ENCODE results near the gene KAZN.

KAZN gene

DNA sequence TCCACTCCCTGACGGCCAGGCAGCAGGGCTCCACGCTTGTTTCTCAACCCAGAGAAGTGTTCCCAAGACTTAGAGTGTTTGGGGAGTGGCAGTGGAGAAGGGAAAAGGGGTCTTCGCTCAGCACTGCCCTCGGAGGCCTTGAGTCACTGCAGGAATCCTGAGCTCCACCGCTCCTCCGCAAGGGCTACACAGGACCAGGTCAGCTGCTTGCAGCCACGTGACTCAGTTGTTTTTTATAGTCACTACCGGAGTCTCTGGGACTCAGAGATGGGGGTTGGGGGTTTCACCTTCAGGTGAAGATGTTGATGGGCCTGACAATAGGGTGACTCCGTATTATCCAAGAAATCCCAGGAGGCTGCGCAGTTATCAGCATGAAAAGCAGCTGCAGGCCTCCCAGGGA lies 478.9 kb downstream of the KAZN start:
- no peak overlapping the region for H3K4me3 ChIP-seq (ENCODE audit: low read depth, low read length)
- no peak for TF ChIP-seq CTCF (conservative IDR thresholded peaks at IDR 0.05; ENCODE audit: low read depth, low read length)
- DNase-seq (ENCODE audit: low read depth), result no peak

DNA sequence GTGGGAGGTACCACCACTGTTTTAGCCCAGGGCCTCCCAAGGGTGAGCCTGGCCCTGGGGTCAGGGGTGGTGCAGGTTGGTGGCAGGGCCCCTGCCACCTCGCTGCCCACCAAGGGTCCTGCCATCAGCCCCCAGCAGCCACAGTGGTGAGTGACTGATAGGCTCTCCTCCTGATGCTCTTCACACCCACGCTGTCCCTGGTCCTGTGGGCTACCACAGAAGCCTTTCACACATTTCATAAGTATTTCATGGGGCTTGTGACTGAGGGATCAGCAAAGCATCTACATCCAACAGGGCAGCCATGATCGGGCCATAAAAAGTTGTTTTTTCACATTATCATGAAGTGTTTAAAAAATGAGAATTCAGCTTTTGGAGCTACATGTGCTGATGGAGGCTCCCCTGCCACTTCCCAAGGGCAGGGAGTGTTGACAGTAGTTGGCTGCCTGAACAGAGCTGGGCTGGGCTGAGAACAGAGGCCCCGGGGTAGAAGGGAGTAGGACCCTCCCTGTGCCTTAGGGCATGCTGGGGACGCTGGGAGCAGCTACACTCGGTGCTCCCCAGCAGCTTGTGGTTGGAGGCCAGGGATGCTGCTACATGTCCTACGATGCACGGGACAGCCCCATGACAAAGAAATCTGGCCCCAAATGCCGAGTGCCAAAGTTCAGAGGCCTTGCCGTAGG lies 482.0 kb downstream of the KAZN start:
- no peak for DNase-seq (ENCODE audit: low read depth)
- no peak overlapping the region for H3K4me3 ChIP-seq (ENCODE audit: low read depth, low read length)
- no peak for TF ChIP-seq CTCF (conservative IDR thresholded peaks at IDR 0.05; ENCODE audit: low read depth, low read length)

DNA sequence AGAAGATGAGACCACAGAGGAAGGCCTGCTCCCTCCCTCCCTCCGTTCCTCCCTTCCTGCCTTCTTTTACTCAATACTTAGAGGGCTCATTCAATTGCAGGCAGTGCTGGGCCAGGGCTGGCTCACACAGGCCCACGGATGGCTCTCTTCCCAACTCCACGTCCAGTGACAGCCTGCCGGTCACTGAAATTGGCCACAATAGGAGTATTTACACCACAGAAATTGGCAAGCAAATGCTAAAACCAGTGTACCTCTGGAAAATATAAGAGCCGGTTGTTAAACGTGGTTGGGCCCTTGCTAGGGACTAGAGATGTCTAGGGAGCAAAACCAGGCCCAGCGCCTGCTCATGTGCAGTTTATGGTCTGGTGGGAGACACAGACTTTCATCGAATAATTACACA lies 482.6 kb downstream of the KAZN start:
- no peak for TF ChIP-seq CTCF (conservative IDR thresholded peaks at IDR 0.05; ENCODE audit: low read depth, low read length)
- no peak for DNase-seq (ENCODE audit: low read depth)
- no peak overlapping the region for H3K4me3 ChIP-seq (ENCODE audit: low read depth, low read length)

- no peak overlapping the region for H3K4me3 ChIP-seq (ENCODE audit: low read depth, low read length)
- TF ChIP-seq CTCF (conservative IDR thresholded peaks at IDR 0.05; ENCODE audit: low read depth, low read length), result no peak
- no peak for DNase-seq (ENCODE audit: low read depth)
Measured at GRCh38 chr1:15083578-15083977, 485.1 kb downstream of the KAZN start.

GRCh38 chr1:15088281-15088971 lies 489.9 kb downstream of the KAZN start:
- H3K4me3 ChIP-seq (ENCODE audit: low read depth, low read length), result no peak overlapping the region
- peak; percentile 19 for DNase-seq (ENCODE audit: low read depth)
- TF ChIP-seq CTCF (conservative IDR thresholded peaks at IDR 0.05; ENCODE audit: low read depth, low read length), result no peak

GRCh38 chr1:15089258-15089992 lies 490.9 kb downstream of the KAZN start:
- TF ChIP-seq CTCF (conservative IDR thresholded peaks at IDR 0.05; ENCODE audit: low read depth, low read length), result no peak
- H3K4me3 ChIP-seq (ENCODE audit: low read depth, low read length), result no peak overlapping the region
- peak; percentile 22 for DNase-seq (ENCODE audit: low read depth)

All from choroid plexus epithelial cell (primary cell).